NCI-H1436 treated with DMSO at 0.1 percent for 48 hours (cell line): Measurements from ENCODE around the gene SPTLC3.

Experiments
- DNase-seq: peaks from one replicate; lab custom pipeline; 2025; lab: John Stamatoyannopoulos, UW

Gene SPTLC3

GRCh38 chr20:12984863-12985262 is 23.9 kb upstream of the SPTLC3 start:
- DNase-seq, result no peak

DNA sequence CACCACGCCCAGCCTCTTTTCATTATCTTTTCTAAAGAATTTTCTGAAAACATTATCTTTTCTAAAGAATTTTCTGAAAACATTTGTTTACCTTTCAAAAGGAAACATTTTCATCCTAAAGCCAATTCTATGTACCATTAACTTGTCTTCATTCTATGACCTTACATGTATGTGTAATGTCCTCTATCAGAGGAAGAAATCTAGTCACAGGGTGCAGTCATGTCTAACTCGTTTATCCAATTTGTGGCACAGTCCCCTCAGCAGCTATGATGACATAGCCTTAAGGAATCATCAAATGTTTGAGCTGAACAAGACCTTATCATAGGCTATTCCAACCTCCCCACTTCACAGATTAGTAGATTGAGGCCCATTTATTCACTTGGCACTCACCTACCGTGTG is 21.5 kb upstream of the SPTLC3 start:
- DNase-seq, result no peak

- DNase-seq, result no peak
These were observed 19.1 kb upstream of the SPTLC3 start for GRCh38 chr20:12989586-12990115.

DNA sequence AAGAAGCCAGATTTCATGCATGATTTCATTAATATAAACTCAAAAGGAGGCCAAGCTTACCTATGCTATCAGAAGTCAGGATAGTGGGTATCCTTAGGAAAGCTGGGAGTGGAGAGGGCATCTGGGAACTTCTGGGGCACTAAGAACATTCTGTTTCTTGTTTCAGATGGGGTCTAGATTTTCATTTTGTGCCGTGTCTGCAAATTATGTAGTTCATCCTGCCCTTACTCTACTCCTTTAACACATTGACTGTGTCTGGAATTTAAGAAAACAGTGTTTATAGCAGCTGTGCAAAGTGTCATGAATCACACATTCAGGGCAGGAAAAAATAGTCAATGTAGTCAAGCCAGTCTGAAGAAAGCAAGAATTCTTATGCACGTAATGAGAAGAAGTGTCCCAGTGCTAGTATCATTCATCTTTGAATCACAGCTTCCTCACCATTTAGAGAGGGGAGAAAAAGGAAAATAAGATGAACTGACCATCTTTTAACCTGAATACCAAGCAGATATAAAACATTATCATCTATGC is 11.6 kb upstream of the SPTLC3 start:
- no peak for DNase-seq

GRCh38 chr20:12998046-12998445 is 10.7 kb upstream of the SPTLC3 start:
- no peak for DNase-seq

GRCh38 chr20:12999201-12999600 is 9.6 kb upstream of the SPTLC3 start:
- no peak for DNase-seq

GRCh38 chr20:13002251-13002650 is 6.5 kb upstream of the SPTLC3 start:
- no peak for DNase-seq

DNA sequence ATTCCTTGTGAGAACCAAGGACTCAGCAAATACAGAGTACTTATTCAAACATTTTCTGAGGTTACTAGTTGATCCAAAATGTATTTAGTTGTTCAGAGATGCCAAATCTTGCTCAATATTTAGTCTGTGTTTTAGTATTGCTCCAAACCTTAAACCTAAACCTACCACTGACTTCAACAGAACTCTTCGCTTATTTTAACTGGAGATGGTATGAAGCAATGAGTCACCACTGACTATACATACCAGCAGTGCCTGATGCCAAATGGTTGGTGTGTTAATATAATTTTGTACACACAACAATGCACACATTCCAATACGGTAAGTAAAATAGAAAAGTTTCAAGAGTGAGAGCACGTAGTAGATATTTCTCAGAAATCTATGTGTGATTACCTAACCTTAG is 1.9 kb upstream of the SPTLC3 start:
- DNase-seq, result no peak

GRCh38 chr20:13007596-13007995 is 1.2 kb upstream of the SPTLC3 start:
- no peak for DNase-seq

- no peak for DNase-seq
These were observed 1.1 kb downstream of the SPTLC3 start for GRCh38 chr20:13009682-13010406.

DNA sequence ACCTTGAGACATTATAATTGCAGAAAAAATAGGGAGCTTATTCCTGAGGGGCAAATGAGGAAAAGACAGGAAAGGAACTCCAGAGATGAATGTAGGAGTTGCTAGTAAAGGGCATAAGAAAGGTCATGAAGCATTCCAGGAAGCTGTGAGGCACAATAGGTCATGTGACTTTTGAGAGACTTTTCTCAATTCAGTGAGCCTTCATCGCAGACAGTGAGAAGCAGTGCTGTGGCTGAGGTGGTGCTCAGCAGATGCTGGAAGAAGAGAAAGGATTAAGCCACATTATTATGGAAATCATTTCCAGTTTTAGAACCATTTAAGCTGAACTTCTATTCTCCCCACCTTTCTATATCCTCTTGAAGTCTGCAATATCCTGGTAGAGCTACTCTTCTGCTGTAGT is 4.1 kb downstream of the SPTLC3 start:
- DNase-seq, result no peak

GRCh38 chr20:13013411-13013810 is 4.6 kb downstream of the SPTLC3 start:
- DNase-seq, result no peak

DNA sequence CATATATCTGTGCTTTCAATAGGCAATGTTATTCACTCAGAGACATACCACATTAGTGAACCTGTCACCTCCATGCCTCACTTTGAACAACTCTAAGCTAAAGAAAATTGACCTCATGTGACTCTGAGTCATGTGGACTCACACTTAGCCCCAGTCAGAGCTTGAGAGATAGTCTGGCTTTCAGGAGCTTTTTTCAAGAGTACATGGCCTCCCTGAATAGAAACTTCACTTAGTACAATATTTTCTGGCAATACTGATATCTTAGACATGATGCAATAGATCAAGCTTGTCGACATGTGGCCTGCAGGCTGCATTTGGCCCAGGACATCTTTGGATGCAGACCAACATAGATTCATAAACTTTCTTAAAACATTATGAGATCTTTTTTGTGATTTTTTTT is 8.5 kb downstream of the SPTLC3 start:
- no peak for DNase-seq

DNA sequence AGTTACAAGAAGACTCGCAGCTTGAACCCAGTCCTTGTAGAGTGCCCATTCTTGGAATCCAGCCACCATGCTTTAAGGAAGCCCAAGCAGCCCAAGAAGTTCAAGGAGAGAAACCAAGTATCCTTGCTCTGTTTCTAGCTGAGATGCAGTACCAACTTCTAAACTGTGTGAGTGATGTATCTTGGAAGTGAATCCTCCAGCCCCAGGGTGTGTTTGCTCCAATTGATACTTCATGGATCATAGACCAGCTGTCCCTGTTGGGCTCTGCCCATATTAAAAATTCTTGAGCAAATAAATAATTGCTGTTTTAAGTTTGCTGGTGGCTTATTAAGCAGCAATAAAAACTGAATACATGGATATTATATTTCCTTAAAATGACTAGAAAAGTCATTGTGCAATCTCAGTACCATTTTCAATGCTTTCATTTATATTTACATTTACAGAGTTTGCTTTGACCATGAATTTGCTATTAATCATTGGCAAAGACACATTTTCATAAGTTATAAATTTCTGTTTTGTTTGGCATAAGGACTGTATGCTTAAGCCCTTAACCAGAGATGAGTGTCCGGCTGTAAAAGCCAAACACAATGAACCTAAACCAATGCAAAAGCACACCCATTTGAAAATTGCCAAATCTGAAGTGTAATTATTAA is 9.2 kb downstream of the SPTLC3 start:
- DNase-seq, result no peak

GRCh38 chr20:13021205-13021970 is 12.6 kb downstream of the SPTLC3 start:
- DNase-seq, result no peak

- DNase-seq, result no peak
These were observed 13.8 kb downstream of the SPTLC3 start for GRCh38 chr20:13022401-13023155.

- DNase-seq, result no peak
These were observed 15.8 kb downstream of the SPTLC3 start for GRCh38 chr20:13024596-13024995.

DNA sequence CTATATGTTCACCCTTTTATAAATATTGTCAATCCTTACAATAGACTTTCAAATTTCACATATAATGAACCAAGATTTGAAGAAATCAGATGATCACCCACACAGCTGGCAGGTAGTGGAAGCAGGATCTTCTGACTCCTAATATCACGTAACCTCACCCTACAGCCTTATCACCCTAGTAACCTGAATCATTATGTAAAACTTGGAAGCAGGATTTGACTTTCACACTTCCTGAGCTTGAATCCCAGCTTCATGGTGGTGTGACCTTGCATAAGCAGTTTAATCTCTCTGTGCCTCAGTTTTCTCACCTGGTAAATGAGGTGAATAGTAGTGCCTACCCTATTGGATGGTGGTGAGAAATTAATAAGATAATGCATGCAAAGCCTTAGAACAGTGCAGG is 16.4 kb downstream of the SPTLC3 start:
- DNase-seq, result no peak

DNA sequence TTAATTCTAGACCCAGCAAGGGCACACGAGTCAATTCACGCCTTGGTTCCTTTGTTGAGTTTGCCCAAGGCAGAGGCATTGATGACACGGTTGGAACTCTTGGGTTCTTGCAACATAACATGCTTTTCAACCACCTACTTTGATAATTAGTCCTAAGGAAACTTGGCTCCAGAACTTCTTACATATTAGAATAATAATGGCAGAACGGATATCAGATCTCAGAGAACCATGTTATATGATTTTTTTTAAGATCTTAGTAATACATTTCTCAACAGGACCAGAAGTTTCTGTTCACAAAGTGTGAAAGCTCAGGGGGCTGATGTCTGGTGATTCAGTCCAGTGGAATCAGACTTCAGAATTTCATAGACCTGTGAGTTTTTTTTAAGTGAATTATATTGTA is 19.2 kb downstream of the SPTLC3 start:
- no peak for DNase-seq

DNA sequence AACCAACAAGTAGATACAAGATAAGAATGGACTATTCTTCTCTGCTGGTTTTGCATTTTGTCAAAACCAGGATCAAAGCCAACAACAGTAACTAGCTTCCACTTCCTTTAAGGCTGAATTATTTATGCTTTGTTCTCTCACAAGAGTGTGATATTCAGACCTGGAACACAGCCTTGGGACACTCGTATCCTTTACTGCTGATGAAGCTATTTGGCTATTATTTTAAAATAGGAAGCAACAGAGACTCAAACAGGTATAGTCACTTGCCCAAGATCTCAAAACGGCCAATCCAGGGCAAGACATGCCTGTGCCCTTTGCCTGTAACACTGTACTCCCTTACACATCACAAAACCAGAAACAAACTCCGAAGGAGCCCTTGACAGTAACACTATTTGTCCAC is 19.9 kb downstream of the SPTLC3 start:
- DNase-seq, result no peak

DNA sequence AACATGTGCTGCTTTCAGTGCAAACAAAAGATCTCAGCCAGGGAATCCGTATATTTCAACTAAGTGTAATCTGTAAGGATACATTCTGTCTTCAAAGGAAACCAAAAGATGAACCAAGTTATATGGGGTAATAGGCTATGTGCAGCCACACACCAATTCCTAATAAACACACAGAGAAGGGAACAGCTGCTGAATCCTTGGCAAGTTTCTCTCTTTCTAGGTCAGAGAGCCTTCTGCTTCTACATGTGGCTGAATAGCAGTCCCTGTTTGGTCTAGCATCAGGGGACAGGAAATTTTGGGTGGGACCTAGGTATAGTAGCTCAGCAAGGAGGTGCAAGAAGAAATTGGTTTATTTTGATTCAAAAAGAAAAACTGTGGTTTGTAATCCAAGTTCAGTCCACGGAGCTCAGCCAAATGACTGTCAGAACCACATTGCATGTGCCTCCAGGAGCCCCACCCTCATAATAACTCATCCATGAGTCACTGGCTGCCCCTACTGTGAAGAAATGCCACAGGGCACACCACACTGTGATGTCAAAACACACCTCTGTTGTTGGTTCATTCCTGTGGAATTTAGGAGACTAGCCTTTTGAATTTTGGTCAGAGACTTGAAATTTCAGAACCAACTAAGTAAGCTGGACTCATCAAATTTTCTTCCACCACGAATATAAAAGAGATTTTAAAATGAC is 21.1 kb downstream of the SPTLC3 start:
- DNase-seq, result no peak
